Activated T-cell treated with anti-CD3 and anti-CD28 coated beads, Interleukin-2, amount 50 U/mL, for 4 hours (primary cell): ENCODE measurements around the gene SNX25. TPM values are rescaled to one million over a fixed set of nuclear protein-coding genes. Genes with fewer than 3 reads are reported as not detected.

Experiments used
- ATAC-seq, 2 donors: fragments of 200-7000 bp; cut with Tn5 transposase; one replicate each; pipeline ENCODE4 v1.10.0; 2021
- DNase-seq: peaks from one replicate; pipeline ENCODE4 v3.0.0-alpha.2; 2020
- H3K27me3 Mint-ChIP-seq: one replicate; pipeline ENCODE4 v1.8.0; 2021; ENCODE audit warnings: low read depth, mixed read lengths
- H3K36me3 Mint-ChIP-seq: one replicate; pipeline ENCODE4 v1.8.0; 2022; ENCODE audit warnings: mixed read lengths; ENCODE audit not compliant: insufficient read depth
- H3K4me1 Mint-ChIP-seq: one replicate; pipeline ENCODE4 v1.8.0; 2021; ENCODE audit warnings: low read depth, mixed read lengths
- H3K4me3 Mint-ChIP-seq: one replicate; pipeline ENCODE4 v1.8.0; 2021; ENCODE audit warnings: mild to moderate bottlenecking, moderate library complexity, mixed read lengths
- H3K9me3 Mint-ChIP-seq: one replicate; pipeline ENCODE4 v1.8.0; 2021; ENCODE audit warnings: mixed read lengths
- total RNA-seq, 3 donors: library from RNA; stranded (reverse); gene quantifications; one replicate each; pipeline ENCODE4 v1.2.1, GENCODE V29; 2021

The SNX25 gene
- total RNA-seq, 3 donors from 2014 or later: 9.5 to 10.9 (median 10.3) TPM

- DNase-seq: no peak
- Mint-ChIP-seq H3K4me1 (peaks cover under 1% of the 10 kb centered on the region), H3K27me3 (no peaks in the 10 kb centered on the region), H3K9me3 (no peaks in the 10 kb centered on the region), H3K36me3 (peaks cover 10% of the 10 kb centered on the region), H3K4me3 (no peak overlapping the region)
- ATAC-seq: no peak
Measured at GRCh38 chr4:185280608-185281007, 71.2 kb downstream of the SNX25 start.

- Mint-ChIP-seq H3K4me1 (no peaks in the 10 kb centered on the region), H3K36me3 (peaks cover 8% of the 10 kb centered on the region), H3K4me3 (no peak overlapping the region), H3K27me3 (no peaks in the 10 kb centered on the region), H3K9me3 (no peaks in the 10 kb centered on the region)
- DNase-seq: no peak
- ATAC-seq: no peak
Measured at GRCh38 chr4:185282968-185283367, 73.6 kb downstream of the SNX25 start.

- Mint-ChIP-seq H3K4me3 (no peak overlapping the region), H3K9me3 (no peaks in the 10 kb centered on the region), H3K36me3 (peaks cover 8% of the 10 kb centered on the region), H3K27me3 (no peaks in the 10 kb centered on the region), H3K4me1 (no peaks in the 10 kb centered on the region)
- ATAC-seq (no peak), DNase-seq (no peak)
Measured at GRCh38 chr4:185283723-185284122, 74.3 kb downstream of the SNX25 start.

GRCh38 chr4:185285632-185286393, 76.4 kb downstream of the SNX25 start:
- H3K9me3 Mint-ChIP-seq: no peaks in the 10 kb centered on the region
- H3K4me1 Mint-ChIP-seq: no peaks in the 10 kb centered on the region
- no peak overlapping the region for H3K4me3 Mint-ChIP-seq
- peaks cover 18% of the 10 kb centered on the region for H3K36me3 Mint-ChIP-seq
- DNase-seq (no peak), ATAC-seq (no peak)
- no peaks in the 10 kb centered on the region for H3K27me3 Mint-ChIP-seq

- H3K36me3 Mint-ChIP-seq: peaks cover 16% of the 10 kb centered on the region
- DNase-seq (no peak), ATAC-seq (no peak)
- H3K9me3 Mint-ChIP-seq: no peaks in the 10 kb centered on the region
- no peaks in the 10 kb centered on the region for H3K27me3 Mint-ChIP-seq
- no peaks in the 10 kb centered on the region for H3K4me1 Mint-ChIP-seq
- H3K4me3 Mint-ChIP-seq: no peak overlapping the region
Measured at GRCh38 chr4:185286571-185286970, 77.2 kb downstream of the SNX25 start.

- Mint-ChIP-seq H3K36me3 (peaks cover 21% of the 10 kb centered on the region), H3K4me3 (no peak overlapping the region), H3K4me1 (no peaks in the 10 kb centered on the region), H3K9me3 (no peaks in the 10 kb centered on the region), H3K27me3 (no peaks in the 10 kb centered on the region)
- ATAC-seq (no peak), DNase-seq (no peak)
Measured at GRCh38 chr4:185287031-185287430, 77.6 kb downstream of the SNX25 start.

- Mint-ChIP-seq H3K27me3 (no peaks in the 10 kb centered on the region), H3K36me3 (peaks cover 41% of the 10 kb centered on the region), H3K4me3 (no peak overlapping the region), H3K9me3 (no peaks in the 10 kb centered on the region), H3K4me1 (no peaks in the 10 kb centered on the region)
- no peak for DNase-seq
- no peak for ATAC-seq
Measured at GRCh38 chr4:185290018-185290607, 80.7 kb downstream of the SNX25 start.

GRCh38 chr4:185290656-185291055, 81.3 kb downstream of the SNX25 start:
- DNase-seq: no peak
- ATAC-seq: no peak
- Mint-ChIP-seq H3K27me3 (no peaks in the 10 kb centered on the region), H3K9me3 (no peaks in the 10 kb centered on the region), H3K4me1 (no peaks in the 10 kb centered on the region), H3K4me3 (no peak overlapping the region), H3K36me3 (peaks cover 44% of the 10 kb centered on the region)

GRCh38 chr4:185293202-185293601, 83.8 kb downstream of the SNX25 start:
- no peak for ATAC-seq
- Mint-ChIP-seq H3K4me3 (no peak overlapping the region), H3K27me3 (no peaks in the 10 kb centered on the region), H3K36me3 (peaks cover 49% of the 10 kb centered on the region), H3K4me1 (no peaks in the 10 kb centered on the region), H3K9me3 (no peaks in the 10 kb centered on the region)
- no peak for DNase-seq

GRCh38 chr4:185296665-185297460, 87.5 kb downstream of the SNX25 start:
- Mint-ChIP-seq H3K36me3 (peaks cover 40% of the 10 kb centered on the region), H3K4me1 (no peaks in the 10 kb centered on the region), H3K4me3 (no peak overlapping the region), H3K9me3 (no peaks in the 10 kb centered on the region), H3K27me3 (no peaks in the 10 kb centered on the region)
- no peak for ATAC-seq
- DNase-seq: no peak

GRCh38 chr4:185298728-185299430, 89.5 kb downstream of the SNX25 start:
- H3K9me3 Mint-ChIP-seq: no peaks in the 10 kb centered on the region
- H3K4me3 Mint-ChIP-seq: no peak overlapping the region
- no peaks in the 10 kb centered on the region for H3K27me3 Mint-ChIP-seq
- H3K36me3 Mint-ChIP-seq: peaks cover 27% of the 10 kb centered on the region
- DNase-seq (no peak), ATAC-seq (no peak)
- no peaks in the 10 kb centered on the region for H3K4me1 Mint-ChIP-seq

- Mint-ChIP-seq H3K4me1 (no peaks in the 10 kb centered on the region), H3K9me3 (no peaks in the 10 kb centered on the region), H3K27me3 (no peaks in the 10 kb centered on the region), H3K4me3 (no peak overlapping the region), H3K36me3 (peaks cover 8% of the 10 kb centered on the region)
- no peak for DNase-seq
- no peak for ATAC-seq
Measured at GRCh38 chr4:185304541-185304940, 95.1 kb downstream of the SNX25 start.

- peak in 1 of 2 donors; percentile 58 for ATAC-seq
- H3K27me3 Mint-ChIP-seq: no peaks in the 10 kb centered on the region
- no peaks in the 10 kb centered on the region for H3K4me1 Mint-ChIP-seq
- no peak overlapping the region for H3K4me3 Mint-ChIP-seq
- H3K36me3 Mint-ChIP-seq: peaks cover 13% of the 10 kb centered on the region
- no peaks in the 10 kb centered on the region for H3K9me3 Mint-ChIP-seq
- no peak for DNase-seq
Measured at GRCh38 chr4:185304944-185305690, 95.7 kb downstream of the SNX25 start.
